B cell (primary cell): ENCODE measurements around the gene TRPT1. TPM values are rescaled to one million over a fixed set of nuclear protein-coding genes. Genes with fewer than 3 reads are reported as not detected.

ENCODE experiments used
- ATAC-seq: fragments of 200-7000 bp; cut with Tn5 transposase; one replicate; pipeline ENCODE4 v1.10.0; 2021; ENCODE audit warnings: low read depth, mild to moderate bottlenecking, moderate number of reproducible peaks, moderate library complexity
- CTCF ChIA-PET: fragments of 350-600 bp; sonication (Branson Sonifier 250); formaldehyde crosslinking; loops from one replicate; lab custom pipeline; 2021; ENCODE audit warnings: antibody characterized with exemption, inconsistent platforms; lab: Charles Lee
- POLR2A ChIA-PET: fragments of 350-600 bp; sonication (Branson Sonifier 250); formaldehyde crosslinking; loops from one replicate; lab custom pipeline; 2021; ENCODE audit warnings: antibody characterized with exemption; lab: Charles Lee
- DNase-seq: peaks from one replicate; pipeline ENCODE4 v3.0.0; 2013
- H2AFZ ChIP-seq: 2 replicates; pipeline ENCODE4 v1.6.1; 2012; ENCODE audit warnings: mild to moderate bottlenecking, low read depth, low read length; ENCODE audit not compliant: insufficient read depth, poor library complexity, severe bottlenecking
- H3K27ac ChIP-seq, 2 donors: 1 replicate in 1 of 2; 2 replicates in 1 of 2; pipeline ENCODE4 v1.5.1; 2012 to 2013; ENCODE audit warnings: low read length in 2 of 2, mild to moderate bottlenecking in 2 of 2, moderate library complexity in 1 of 2
- H3K27me3 ChIP-seq, 4 experiments: fragments of 200-600 bp in 1 of 4; sonication (generic) in 1 of 4; replicated peaks in 1 of 4; 1 replicate in 2 of 4; 2 replicates in 2 of 4; pipeline versions ENCODE4 v1.6.1 to v1.7.0; 2013 to 2016; ENCODE audit warnings: low read length in 3 of 4, mild to moderate bottlenecking in 2 of 4, mixed read lengths in 1 of 4, moderate library complexity in 1 of 4; ENCODE audit not compliant: insufficient read depth in 4 of 4, control insufficient read depth in 3 of 4; ENCODE audit errors: control extremely low read depth in 1 of 4
- H3K36me3 ChIP-seq, 2 experiments: replicated peaks in 1 of 2; 1 replicate in 1 of 2; 2 replicates in 1 of 2; pipeline versions ENCODE4 v1.6.1 to v1.7.1; 2013; ENCODE audit warnings: low read length in 1 of 2; ENCODE audit not compliant: insufficient read depth in 2 of 2, control insufficient read depth in 1 of 2; ENCODE audit errors: control extremely low read depth in 1 of 2, extremely low read depth in 1 of 2
- H3K4me1 ChIP-seq, 2 donors: fragments of 200-600 bp in 1 of 2; sonication (generic) in 1 of 2; 1 replicate in 1 of 2; 2 replicates in 1 of 2; pipeline versions ENCODE4 v1.5.1 to v1.6.1; 2013 to 2017; ENCODE audit warnings: low read length in 2 of 2; ENCODE audit not compliant: control insufficient read depth in 2 of 2, insufficient read depth in 2 of 2
- H3K4me2 ChIP-seq: replicated peaks from 2 replicates; pipeline ENCODE3; 2012; ENCODE audit warnings: mild to moderate bottlenecking, low read depth, low read length; ENCODE audit not compliant: poor library complexity, severe bottlenecking
- H3K4me3 ChIP-seq, 5 experiments: fragments of 200-600 bp in 1 of 5; sonication (generic) in 1 of 5; 1 replicate in 3 of 5; 2 replicates in 2 of 5; pipeline versions ENCODE4 v1.5.1 to v1.7.0; 2011 to 2016; ENCODE audit warnings: low read length in 4 of 5, mild to moderate bottlenecking in 4 of 5, low read depth in 2 of 5, control low read depth in 1 of 5, moderate library complexity in 1 of 5; ENCODE audit not compliant: insufficient read depth in 1 of 5; ENCODE audit errors: control extremely low read depth in 1 of 5, extremely low read depth in 1 of 5
- H3K79me2 ChIP-seq: fragments of 200-600 bp; sonication (generic); one replicate; pipeline ENCODE4 v1.6.0; 2016; ENCODE audit warnings: low read length; ENCODE audit not compliant: control insufficient read depth, insufficient read depth
- H3K9ac ChIP-seq: fragments of 200-600 bp; sonication (generic); 2 replicates; pipeline ENCODE4 v1.6.1; 2017; ENCODE audit warnings: mild to moderate bottlenecking, low read length, moderate library complexity
- H3K9me3 ChIP-seq, 3 donors: one replicate each; pipeline versions ENCODE4 v1.6.1 to v1.7.1; 2013; ENCODE audit warnings: low read length in 2 of 3; ENCODE audit not compliant: control insufficient read depth in 2 of 3, insufficient read depth in 1 of 3; ENCODE audit errors: control extremely low read depth in 1 of 3
- H4K20me1 ChIP-seq: 2 replicates; pipeline ENCODE4 v1.6.0; 2012; ENCODE audit warnings: mild to moderate bottlenecking, low read length; ENCODE audit not compliant: insufficient read depth, control insufficient read depth, poor library complexity, severe bottlenecking
- H3K27ac Mint-ChIP-seq: one replicate; pipeline ENCODE4 v1.8.0; 2021; ENCODE audit warnings: mixed read lengths
- H3K27me3 Mint-ChIP-seq: one replicate; pipeline ENCODE4 v1.8.0; 2021; ENCODE audit warnings: mixed read lengths
- H3K4me1 Mint-ChIP-seq: one replicate; pipeline ENCODE4 v1.8.0; 2021; ENCODE audit warnings: mixed read lengths
- H3K4me3 Mint-ChIP-seq: one replicate; pipeline ENCODE4 v1.8.0; 2021; ENCODE audit warnings: mixed read lengths
- H3K9me3 Mint-ChIP-seq: one replicate; pipeline ENCODE4 v1.8.0; 2022; ENCODE audit warnings: mixed read lengths; ENCODE audit not compliant: insufficient read depth
- EZH2 ChIP-seq: IDR thresholded peaks from 2 replicates; pipeline ENCODE4 v1.6.1; 2012; ENCODE audit warnings: borderline replicate concordance, low read depth, mild to moderate bottlenecking, moderate library complexity, low read length; ENCODE audit not compliant: insufficient read depth, poor library complexity, severe bottlenecking
- WGBS: methylation state at CpG from one replicate; pipeline ENCODE4 v1.1.5; 2013; ENCODE audit warnings: missing lambda C conversion rate; ENCODE audit not compliant: insufficient coverage; 5-methylcytosine and 5-hydroxymethylcytosine counted together
- intact Hi-C: fragments of 100-400 bp; cut with micrococcal nuclease; formaldehyde crosslinking; loops from one replicate; pipeline ENCODE4 v1.10.0; 2022
- polyA minus RNA-seq: library from RNA; depleted of rRNA, polyadenylated mRNA; stranded (reverse); fragments of >200 nt; gene quantifications from 2 replicates; pipeline ENCODE4 v1.2.3, GENCODE V29; 2012
- polyA plus RNA-seq: library from polyadenylated mRNA; depleted of rRNA; stranded (reverse); fragments of >200 nt; gene quantifications from 2 replicates; pipeline ENCODE4 v1.2.3, GENCODE V29; 2012
- total RNA-seq, 2 donors: library from RNA; stranded (reverse); fragments of 120-200 nt in 1 of 2; gene quantifications; 1 replicate in 1 of 2; 2 replicates in 1 of 2; pipeline versions ENCODE4 v1.2.3 to v1.2.4, GENCODE V29; 2013 to 2022
- TF ChIP-seq, protein P1 (sequence below): fragments of 200-600 bp; IDR thresholded peaks from one replicate; pipeline ENCODE4 v1.8.0; 2022; ENCODE audit warnings: antibody characterized with exemption, mild to moderate bottlenecking

TRPT1 gene, protein sequence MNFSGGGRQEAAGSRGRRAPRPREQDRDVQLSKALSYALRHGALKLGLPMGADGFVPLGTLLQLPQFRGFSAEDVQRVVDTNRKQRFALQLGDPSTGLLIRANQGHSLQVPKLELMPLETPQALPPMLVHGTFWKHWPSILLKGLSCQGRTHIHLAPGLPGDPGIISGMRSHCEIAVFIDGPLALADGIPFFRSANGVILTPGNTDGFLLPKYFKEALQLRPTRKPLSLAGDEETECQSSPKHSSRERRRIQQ
- 59.6 and 62.0 TPM in 2 replicates for total RNA-seq
- total RNA-seq (2013) = 49.3 TPM
- 112 and 145 TPM in 2 replicates for polyA plus RNA-seq
- 41.4 and 42.3 TPM in 2 replicates for polyA minus RNA-seq

- peak; percentile 53 for ATAC-seq
- H3K27me3 Mint-ChIP-seq = no peaks in the 10 kb centered on the region
- Histone ChIP-seq H3K79me2 (peaks cover 21% of the 10 kb centered on the region), H3K9me3 (no peaks in the 10 kb centered on the region), H3K4me3 (peak within 1 kb of the TSS; percentile 64 to 97 (median 92)), H2AFZ (peak within 1 kb of the TSS; percentile 86), H3K4me1 (peaks cover 26 to 41% of the 10 kb centered on the region in 2 donors), H3K27ac (peak within 1 kb of the TSS; percentile 82 to 86), H3K27me3 (no peaks in the 10 kb centered on the region), H3K4me2 (peak within 1 kb of the TSS; percentile 98), H3K36me3 (peaks cover 0 to 23% of the 10 kb centered on the region in 2 experiments), H3K9ac (peak within 1 kb of the TSS; percentile 85), H4K20me1 (peaks cover 5% of the 10 kb centered on the region)
- peaks cover 43% of the 10 kb centered on the region for H3K4me1 Mint-ChIP-seq
- peak; percentile 91 for DNase-seq
- peak within 1 kb of the TSS; percentile 93 for H3K27ac Mint-ChIP-seq
- CTCF ChIA-PET = interaction anchor here (0.7 to 5.2 kb wide), 14 partner anchors 9 to 129 kb away, joined by 3 to 70 read pairs (median 4); partner anchors contain the start of genes FERMT3, FKBP2 and PLCB3
- TF ChIP-seq, protein P1, sequence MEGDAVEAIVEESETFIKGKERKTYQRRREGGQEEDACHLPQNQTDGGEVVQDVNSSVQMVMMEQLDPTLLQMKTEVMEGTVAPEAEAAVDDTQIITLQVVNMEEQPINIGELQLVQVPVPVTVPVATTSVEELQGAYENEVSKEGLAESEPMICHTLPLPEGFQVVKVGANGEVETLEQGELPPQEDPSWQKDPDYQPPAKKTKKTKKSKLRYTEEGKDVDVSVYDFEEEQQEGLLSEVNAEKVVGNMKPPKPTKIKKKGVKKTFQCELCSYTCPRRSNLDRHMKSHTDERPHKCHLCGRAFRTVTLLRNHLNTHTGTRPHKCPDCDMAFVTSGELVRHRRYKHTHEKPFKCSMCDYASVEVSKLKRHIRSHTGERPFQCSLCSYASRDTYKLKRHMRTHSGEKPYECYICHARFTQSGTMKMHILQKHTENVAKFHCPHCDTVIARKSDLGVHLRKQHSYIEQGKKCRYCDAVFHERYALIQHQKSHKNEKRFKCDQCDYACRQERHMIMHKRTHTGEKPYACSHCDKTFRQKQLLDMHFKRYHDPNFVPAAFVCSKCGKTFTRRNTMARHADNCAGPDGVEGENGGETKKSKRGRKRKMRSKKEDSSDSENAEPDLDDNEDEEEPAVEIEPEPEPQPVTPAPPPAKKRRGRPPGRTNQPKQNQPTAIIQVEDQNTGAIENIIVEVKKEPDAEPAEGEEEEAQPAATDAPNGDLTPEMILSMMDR = peak; percentile 63
- TF ChIP-seq EZH2 = no peak
- no peaks in the 10 kb centered on the region for H3K9me3 Mint-ChIP-seq
- under 1% methylated on average over 47 of the region's 54 CpGs for WGBS
- H3K4me3 Mint-ChIP-seq = peak within 1 kb of the TSS; percentile 91
- POLR2A ChIA-PET = interaction anchor here (0.5 to 6.3 kb wide), 13 partner anchors 8 to 1107 kb away, joined by 3 to 78 read pairs (median 4); partner anchors contain the start of genes FERMT3, FKBP2 and PPP1R14B
- intact Hi-C loops = loop anchor here (1.0 kb wide), 7 partner anchors 8 to 43 kb away; partner anchors contain the start of genes PLCB3, PPP1R14B and VEGFB
Measured at GRCh38 chr11:64225608-64226506, at the start of gene TRPT1, which contains the start of gene NUDT22. Gene TRPT1, minus strand, starts transcription at chr11:64226186. Its CDS starts 326 bp downstream, at chr11:64225860. Gene NUDT22, plus strand, starts transcription at chr11:64226274. Its CDS starts 379 bp downstream, at chr11:64226653.
